ENCODE data around the gene AP4B1.
A peak's percentile ranks its signal among the peaks of the same experiment; 100 is the strongest.

AP4B1 gene

DNA sequence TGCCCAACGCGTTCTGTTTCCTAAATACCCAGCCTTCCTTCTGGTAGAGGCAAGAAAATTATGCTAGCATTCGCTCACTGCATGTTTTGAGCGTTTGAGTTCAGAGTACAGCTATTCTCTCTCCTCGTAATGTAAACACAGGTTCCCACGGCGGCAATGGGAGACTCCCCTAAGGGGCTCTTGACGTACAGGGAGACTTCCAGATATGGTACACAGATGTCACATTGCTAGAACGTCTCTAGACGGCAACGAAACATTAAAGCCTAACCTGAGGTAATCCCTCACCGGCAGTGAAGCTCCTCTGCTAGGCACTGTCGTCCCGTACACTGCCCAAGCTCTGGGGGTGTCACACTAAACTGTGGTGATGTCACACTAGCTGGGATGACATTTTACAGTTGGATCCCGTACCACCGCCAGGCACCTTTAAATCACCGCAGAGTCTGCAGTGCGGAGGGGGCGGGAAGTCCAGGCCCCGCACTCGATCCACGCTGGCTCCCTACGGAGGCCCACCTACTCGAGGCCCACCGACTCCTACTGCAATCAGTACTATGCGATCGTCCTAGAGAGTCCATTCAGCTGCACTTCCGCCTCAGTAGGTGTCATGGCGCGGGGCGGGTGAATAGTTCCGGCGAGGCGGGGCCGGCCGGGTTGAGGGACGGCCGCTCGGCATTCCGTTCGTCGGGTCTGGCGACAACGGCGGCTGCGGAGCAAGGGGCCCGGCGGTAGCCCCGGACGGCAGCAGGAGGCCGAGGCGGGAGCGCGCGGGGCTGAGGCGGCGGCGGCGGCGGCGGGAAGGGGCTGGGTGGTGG is 24.5 kb upstream of the AP4B1 start, which contains the start of gene HIPK1:
TSS of gene HIPK1 (plus strand) at position 384 of the 809 bp plus-strand sequence.
- no peaks in the 10 kb centered on the region for H3K36me3 ChIP-seq (ENCODE audit: control insufficient read depth, insufficient read depth, low read length)
- H3K9ac ChIP-seq (ENCODE audit: low read length), result peak within 1 kb of the TSS; percentile 97
- peaks cover 19% of the 10 kb centered on the region for H3K4me1 ChIP-seq (ENCODE audit: control insufficient read depth, insufficient read depth, low read length)
- H3K27me3 ChIP-seq (ENCODE audit: control insufficient read depth, insufficient read depth, low read length), result no peaks in the 10 kb centered on the region
- no peaks in the 10 kb centered on the region for H3K9me3 ChIP-seq (ENCODE audit: control insufficient read depth, low read length)
- H3K4me3 ChIP-seq (ENCODE audit: low read length), result peak within 1 kb of the TSS; percentile 81

DNA sequence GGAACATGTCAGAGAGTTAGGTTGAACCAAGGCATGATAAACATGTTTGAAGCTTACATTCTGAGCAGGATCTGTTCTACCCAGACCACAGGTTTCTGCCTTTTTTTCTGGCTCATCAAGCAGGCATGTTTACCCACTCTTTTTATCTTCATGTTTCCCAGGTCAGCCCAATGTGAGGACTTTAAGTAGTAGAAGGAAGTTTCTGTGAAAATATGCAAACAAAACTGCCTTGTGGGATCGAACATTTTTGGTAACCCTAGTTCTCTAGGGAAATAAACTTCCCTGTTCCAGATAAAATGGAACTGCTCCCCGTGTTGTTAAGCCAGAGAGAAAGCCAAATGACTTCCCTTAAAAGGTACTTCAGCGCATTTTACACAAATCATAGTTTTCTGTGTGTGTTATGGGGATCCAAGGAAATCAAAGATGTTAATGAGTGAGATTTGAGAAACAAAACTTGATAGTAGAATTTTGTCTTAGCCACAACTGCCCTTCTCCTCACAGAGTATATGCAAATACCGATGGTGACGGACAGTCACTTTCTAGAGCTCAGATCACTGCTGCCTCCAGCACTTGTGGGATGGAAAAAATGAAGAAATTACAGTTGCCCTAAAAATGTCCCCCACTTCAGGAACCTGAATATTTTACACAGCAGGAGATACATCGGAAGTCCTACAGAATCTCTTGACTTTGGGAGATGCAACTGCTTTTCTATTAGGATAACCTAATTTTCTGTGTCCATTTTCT is 23.8 kb upstream of the AP4B1 start:
- Histone ChIP-seq H3K4me1 (ENCODE audit: control insufficient read depth, insufficient read depth, low read length) (peaks cover 16% of the 10 kb centered on the region), H3K9ac (ENCODE audit: low read length) (peak overlapping the region; percentile 97), H3K4me3 (ENCODE audit: low read length) (peak overlapping the region; percentile 81), H3K9me3 (ENCODE audit: control insufficient read depth, low read length) (no peaks in the 10 kb centered on the region), H3K36me3 (ENCODE audit: control insufficient read depth, insufficient read depth, low read length) (no peaks in the 10 kb centered on the region), H3K27me3 (ENCODE audit: control insufficient read depth, insufficient read depth, low read length) (no peaks in the 10 kb centered on the region)

DNA sequence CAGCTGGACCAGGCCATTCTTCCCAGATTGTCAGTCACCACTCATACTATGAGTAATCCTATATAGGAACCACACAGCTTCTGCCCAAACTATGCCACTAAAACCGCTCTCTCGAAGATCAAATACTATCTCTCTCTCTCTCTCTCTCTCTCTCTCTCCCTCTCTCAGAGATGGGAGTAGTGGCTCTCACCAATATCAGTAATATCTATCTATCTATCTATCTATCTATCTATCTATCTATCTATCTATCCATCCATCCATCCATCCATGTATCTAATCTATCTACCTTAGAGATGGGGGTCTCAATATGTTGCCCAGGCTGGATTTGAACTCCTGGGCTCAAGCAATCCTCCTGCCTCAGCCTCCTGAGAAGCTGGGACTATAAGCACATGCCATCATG is 19.9 kb upstream of the AP4B1 start:
- H3K4me1 ChIP-seq (ENCODE audit: control insufficient read depth, insufficient read depth, low read length), result peaks cover 6% of the 10 kb centered on the region
- no peaks in the 10 kb centered on the region for H3K27me3 ChIP-seq (ENCODE audit: control insufficient read depth, insufficient read depth, low read length)
- no peak overlapping the region for H3K4me3 ChIP-seq (ENCODE audit: low read length)
- H3K36me3 ChIP-seq (ENCODE audit: control insufficient read depth, insufficient read depth, low read length), result no peaks in the 10 kb centered on the region
- H3K9me3 ChIP-seq (ENCODE audit: control insufficient read depth, low read length), result no peaks in the 10 kb centered on the region
- no peak overlapping the region for H3K9ac ChIP-seq (ENCODE audit: low read length)

DNA sequence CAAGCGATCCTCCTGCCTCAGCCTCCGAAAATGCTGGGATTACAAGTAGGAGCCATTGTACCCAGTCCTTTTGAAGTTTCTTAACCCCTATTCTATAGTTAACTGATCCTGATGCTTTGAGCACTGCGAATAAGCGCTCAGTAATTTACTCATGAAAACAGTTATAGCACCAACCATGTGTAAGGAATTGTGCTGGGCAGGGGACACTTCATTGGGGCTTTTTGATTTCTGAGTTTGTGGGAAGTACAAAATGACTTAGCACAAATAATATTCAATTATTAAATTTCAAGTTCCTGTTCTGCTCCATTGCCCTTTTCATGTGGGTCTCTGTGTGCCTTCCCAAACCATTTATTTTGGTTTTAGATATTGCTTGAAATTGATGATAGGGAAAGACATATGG is 18.4 kb upstream of the AP4B1 start:
- H3K27me3 ChIP-seq (ENCODE audit: control insufficient read depth, insufficient read depth, low read length), result no peaks in the 10 kb centered on the region
- H3K9ac ChIP-seq (ENCODE audit: low read length), result no peak overlapping the region
- H3K4me1 ChIP-seq (ENCODE audit: control insufficient read depth, insufficient read depth, low read length), result peaks cover 6% of the 10 kb centered on the region
- H3K9me3 ChIP-seq (ENCODE audit: control insufficient read depth, low read length), result no peaks in the 10 kb centered on the region
- H3K4me3 ChIP-seq (ENCODE audit: low read length), result no peak overlapping the region
- no peaks in the 10 kb centered on the region for H3K36me3 ChIP-seq (ENCODE audit: control insufficient read depth, insufficient read depth, low read length)

DNA sequence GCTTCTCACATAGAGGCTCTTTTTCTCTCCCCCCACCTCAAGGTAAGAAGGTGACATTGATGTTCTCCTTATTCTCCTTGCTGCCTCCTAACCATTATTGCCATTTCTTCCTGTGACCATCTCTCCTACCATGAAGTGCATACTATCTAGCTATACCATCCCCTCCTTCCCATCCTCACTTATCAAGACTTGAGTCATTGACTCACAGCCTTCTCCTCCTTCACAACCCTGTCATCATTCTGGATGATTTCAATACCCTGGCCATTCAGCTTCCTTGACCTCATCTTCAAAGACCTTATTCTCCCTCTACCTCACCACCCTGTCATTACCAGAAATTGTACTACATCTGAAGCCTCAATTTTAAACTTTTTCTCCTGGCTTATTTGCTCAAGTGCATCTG is 13.6 kb upstream of the AP4B1 start:
- Histone ChIP-seq H3K27me3 (ENCODE audit: control insufficient read depth, insufficient read depth, low read length) (no peaks in the 10 kb centered on the region), H3K9me3 (ENCODE audit: control insufficient read depth, low read length) (no peaks in the 10 kb centered on the region), H3K4me3 (ENCODE audit: low read length) (no peak overlapping the region), H3K4me1 (ENCODE audit: control insufficient read depth, insufficient read depth, low read length) (no peaks in the 10 kb centered on the region), H3K9ac (ENCODE audit: low read length) (no peak overlapping the region), H3K36me3 (ENCODE audit: control insufficient read depth, insufficient read depth, low read length) (no peaks in the 10 kb centered on the region)

DNA sequence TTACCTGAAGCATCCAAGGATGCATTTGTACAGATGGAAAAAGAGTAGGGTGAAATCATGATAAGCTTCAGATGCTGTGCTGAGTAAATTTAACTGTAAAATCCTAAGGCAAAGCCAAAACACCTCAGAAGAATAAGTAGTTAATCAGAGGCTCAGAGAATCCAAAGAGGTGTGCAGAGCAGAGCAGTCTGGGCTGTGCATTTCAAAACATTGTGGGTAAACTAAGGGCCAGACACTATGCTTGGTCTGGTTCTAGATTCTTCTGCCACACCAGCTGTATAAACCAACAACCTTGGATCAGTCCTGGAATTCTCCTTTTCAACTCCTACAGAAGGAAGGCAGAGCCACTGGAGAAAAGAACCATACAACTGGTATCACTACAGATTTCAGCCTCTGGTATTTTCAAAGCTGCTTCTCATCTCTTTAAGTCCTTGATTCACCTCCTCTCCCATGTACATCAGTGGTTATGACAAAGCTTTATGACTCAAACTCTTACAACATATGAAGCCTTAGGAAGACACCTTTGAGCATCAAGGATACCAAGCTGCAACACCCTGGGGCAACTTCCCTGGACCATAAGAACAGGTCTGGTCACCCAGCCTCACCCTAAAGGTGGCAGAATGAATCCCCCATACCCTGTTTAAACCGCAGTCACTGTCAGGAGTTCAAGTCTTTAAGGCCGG is 12.9 kb upstream of the AP4B1 start:
- Histone ChIP-seq H3K4me1 (ENCODE audit: control insufficient read depth, insufficient read depth, low read length) (no peaks in the 10 kb centered on the region), H3K9ac (ENCODE audit: low read length) (no peak overlapping the region), H3K27me3 (ENCODE audit: control insufficient read depth, insufficient read depth, low read length) (no peaks in the 10 kb centered on the region), H3K36me3 (ENCODE audit: control insufficient read depth, insufficient read depth, low read length) (no peaks in the 10 kb centered on the region), H3K9me3 (ENCODE audit: control insufficient read depth, low read length) (no peaks in the 10 kb centered on the region), H3K4me3 (ENCODE audit: low read length) (no peak overlapping the region)

DNA sequence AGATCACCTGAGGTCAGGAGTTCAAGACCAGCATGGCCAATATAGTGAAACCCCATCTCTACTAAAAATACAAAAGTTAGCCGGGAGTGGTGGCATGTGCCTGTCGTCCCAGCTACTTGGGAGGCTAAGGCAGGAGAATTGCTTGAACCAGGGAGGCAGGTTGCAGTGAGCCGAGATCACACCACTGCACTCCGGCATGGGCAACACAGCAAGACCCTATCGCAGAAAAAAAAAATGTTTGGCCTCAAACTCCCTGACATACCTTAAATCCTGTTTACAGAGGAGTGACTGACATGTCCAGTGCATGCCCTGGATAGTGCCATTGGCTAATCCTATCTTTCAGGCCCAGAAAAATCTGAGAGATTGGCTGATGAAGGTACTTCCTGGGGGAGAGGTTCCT is 12.4 kb upstream of the AP4B1 start:
- Histone ChIP-seq H3K27me3 (ENCODE audit: control insufficient read depth, insufficient read depth, low read length) (no peaks in the 10 kb centered on the region), H3K36me3 (ENCODE audit: control insufficient read depth, insufficient read depth, low read length) (no peaks in the 10 kb centered on the region), H3K4me3 (ENCODE audit: low read length) (no peak overlapping the region), H3K9ac (ENCODE audit: low read length) (no peak overlapping the region), H3K4me1 (ENCODE audit: control insufficient read depth, insufficient read depth, low read length) (no peaks in the 10 kb centered on the region), H3K9me3 (ENCODE audit: control insufficient read depth, low read length) (no peaks in the 10 kb centered on the region)

DNA sequence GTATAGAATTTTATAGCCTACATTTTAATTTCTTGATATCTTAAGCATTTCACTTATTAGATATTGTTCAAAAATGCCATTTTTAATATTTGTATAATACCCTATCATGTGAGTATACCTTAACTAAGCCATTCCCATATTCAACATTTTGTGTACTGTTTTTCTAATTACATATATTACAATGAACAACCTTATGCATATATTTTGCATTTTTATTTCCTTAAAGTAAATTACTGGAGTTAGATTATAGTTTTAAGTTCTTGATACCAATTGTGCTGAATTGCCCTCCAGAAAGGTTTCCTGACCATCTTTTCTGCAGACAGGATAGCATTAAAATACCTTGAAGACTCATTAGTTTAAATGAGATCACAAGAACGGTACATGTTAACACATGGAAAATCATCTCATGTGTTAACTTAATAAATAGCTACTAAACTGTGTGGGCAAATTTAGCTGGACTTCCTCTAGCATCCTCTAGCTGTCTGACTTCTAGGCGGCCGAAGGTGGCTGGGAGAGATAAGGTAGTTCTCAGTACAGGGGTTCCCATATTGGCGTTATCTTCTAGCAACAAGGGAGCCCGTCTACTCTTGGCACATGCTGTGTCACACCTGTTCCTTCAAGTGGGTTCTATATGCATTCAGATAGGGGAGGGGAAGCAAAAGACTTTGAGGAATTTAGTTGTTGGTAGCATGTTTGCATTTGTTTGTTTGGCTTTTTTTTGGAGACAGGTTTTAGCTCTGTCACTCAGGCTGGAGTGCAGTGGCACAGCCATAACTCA is 9.5 kb upstream of the AP4B1 start:
- Histone ChIP-seq H3K4me3 (ENCODE audit: low read length) (no peak overlapping the region), H3K36me3 (ENCODE audit: control insufficient read depth, insufficient read depth, low read length) (peaks cover 4% of the 10 kb centered on the region), H3K9me3 (ENCODE audit: control insufficient read depth, low read length) (no peaks in the 10 kb centered on the region), H3K9ac (ENCODE audit: low read length) (no peak overlapping the region), H3K4me1 (ENCODE audit: control insufficient read depth, insufficient read depth, low read length) (no peaks in the 10 kb centered on the region), H3K27me3 (ENCODE audit: control insufficient read depth, insufficient read depth, low read length) (no peaks in the 10 kb centered on the region)

DNA sequence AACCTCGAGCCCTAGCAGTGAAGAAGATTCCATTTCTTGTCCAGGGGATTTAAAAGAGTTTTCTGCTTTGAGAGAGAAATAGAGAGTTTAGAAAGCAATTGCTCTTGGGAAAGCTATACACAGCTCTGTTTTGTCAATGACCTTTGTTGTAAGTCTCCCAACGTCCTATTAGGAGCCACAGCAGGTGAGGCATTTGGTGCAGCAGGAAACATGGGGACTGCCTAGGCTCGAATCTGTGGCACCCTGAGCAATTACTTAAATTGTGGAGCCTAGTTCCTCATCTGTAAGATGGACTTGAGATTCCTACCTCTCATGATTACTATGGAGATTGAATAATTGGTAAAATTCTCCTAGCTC is 8.7 kb upstream of the AP4B1 start:
- Histone ChIP-seq H3K4me1 (ENCODE audit: control insufficient read depth, insufficient read depth, low read length) (no peaks in the 10 kb centered on the region), H3K9ac (ENCODE audit: low read length) (no peak overlapping the region), H3K27me3 (ENCODE audit: control insufficient read depth, insufficient read depth, low read length) (no peaks in the 10 kb centered on the region), H3K36me3 (ENCODE audit: control insufficient read depth, insufficient read depth, low read length) (peaks cover 4% of the 10 kb centered on the region), H3K4me3 (ENCODE audit: low read length) (no peak overlapping the region), H3K9me3 (ENCODE audit: control insufficient read depth, low read length) (no peaks in the 10 kb centered on the region)

DNA sequence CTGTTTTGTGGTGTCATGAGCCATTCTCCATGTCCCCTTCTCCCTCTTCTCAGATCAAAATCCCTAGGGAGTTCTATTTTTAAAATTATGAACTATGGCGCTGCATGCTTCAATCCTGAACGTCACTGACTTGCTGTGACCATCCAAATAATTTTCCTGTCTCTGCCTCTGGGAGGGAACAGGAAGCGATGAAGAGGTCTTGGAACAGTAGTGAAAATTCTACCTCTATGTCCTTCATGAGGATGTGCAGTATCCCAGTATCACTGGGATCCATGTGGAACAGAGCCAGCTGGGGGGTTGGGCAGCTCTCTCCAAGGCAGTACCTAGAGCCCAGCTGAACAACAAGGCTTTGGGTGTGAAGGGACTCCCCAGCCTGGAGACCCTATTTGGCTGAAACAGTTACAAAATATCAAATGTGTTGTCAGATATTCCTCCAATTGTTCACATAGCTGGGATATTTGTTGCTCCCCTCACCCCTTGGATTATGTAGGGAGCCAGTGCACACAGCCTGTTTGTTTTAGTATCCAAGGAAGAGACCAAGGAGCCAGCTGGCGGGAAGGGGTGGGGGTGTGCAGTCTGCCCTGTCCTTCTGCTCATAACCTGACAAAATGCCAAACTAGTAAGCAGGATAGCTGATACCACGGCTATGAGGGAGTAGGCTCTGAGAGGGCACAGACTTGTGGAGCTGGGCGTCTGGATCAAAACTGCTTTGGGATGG is 8.2 kb upstream of the AP4B1 start:
- no peaks in the 10 kb centered on the region for H3K4me1 ChIP-seq (ENCODE audit: control insufficient read depth, insufficient read depth, low read length)
- H3K27me3 ChIP-seq (ENCODE audit: control insufficient read depth, insufficient read depth, low read length), result no peaks in the 10 kb centered on the region
- H3K36me3 ChIP-seq (ENCODE audit: control insufficient read depth, insufficient read depth, low read length), result peaks cover 4% of the 10 kb centered on the region
- H3K4me3 ChIP-seq (ENCODE audit: low read length), result no peak overlapping the region
- no peak overlapping the region for H3K9ac ChIP-seq (ENCODE audit: low read length)
- no peaks in the 10 kb centered on the region for H3K9me3 ChIP-seq (ENCODE audit: control insufficient read depth, low read length)

DNA sequence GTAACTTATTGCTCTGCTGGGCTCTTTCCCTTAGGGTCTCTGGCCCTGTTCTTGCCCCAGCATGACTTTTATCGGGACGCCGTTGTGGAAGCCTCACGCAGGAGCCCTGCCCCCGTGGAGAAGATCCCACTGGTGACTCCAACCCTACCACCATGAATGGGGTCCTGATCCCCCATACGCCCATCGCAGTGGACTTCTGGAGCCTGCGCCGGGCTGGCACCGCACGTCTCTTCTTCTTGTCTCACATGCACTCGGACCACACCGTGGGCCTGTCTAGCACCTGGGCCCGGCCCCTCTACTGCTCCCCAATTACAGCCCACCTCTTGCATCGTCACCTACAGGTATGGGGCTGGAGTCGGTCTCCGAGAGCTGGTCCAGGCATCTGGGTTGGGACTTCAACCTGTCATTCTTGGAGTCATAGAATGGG is 849 bp upstream of the AP4B1 start:
- H3K9me3 ChIP-seq (ENCODE audit: control insufficient read depth, low read length), result no peaks in the 10 kb centered on the region
- peaks cover 10% of the 10 kb centered on the region for H3K4me1 ChIP-seq (ENCODE audit: control insufficient read depth, insufficient read depth, low read length)
- H3K27me3 ChIP-seq (ENCODE audit: control insufficient read depth, insufficient read depth, low read length), result no peaks in the 10 kb centered on the region
- peak overlapping the region; percentile 57 for H3K4me3 ChIP-seq (ENCODE audit: low read length)
- H3K9ac ChIP-seq (ENCODE audit: low read length), result peak overlapping the region; percentile 86
- no peaks in the 10 kb centered on the region for H3K36me3 ChIP-seq (ENCODE audit: control insufficient read depth, insufficient read depth, low read length)
